ENCODE measurements around the gene EFNA5.

DNA sequence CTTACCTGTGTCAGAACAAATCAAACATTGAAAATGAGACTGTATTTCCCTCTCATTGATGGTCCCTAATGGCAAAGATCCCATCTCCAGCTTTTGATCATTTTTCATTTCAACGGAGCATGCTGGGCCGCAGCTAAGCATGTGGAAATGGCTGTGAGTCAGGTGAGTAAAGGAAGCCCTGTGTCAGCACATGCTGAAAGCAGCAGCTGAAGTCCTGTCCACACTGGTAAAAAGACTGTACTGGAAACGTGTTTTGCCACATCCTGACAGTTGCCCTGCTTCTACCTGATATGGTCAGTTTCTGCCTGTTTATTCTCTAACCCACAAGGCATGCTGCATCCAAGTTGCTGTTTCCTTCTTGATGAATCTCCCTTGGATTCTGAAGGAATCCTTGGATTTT lies 330.1 kb downstream of the EFNA5 start:
- TF ChIP-seq, protein P1, sequence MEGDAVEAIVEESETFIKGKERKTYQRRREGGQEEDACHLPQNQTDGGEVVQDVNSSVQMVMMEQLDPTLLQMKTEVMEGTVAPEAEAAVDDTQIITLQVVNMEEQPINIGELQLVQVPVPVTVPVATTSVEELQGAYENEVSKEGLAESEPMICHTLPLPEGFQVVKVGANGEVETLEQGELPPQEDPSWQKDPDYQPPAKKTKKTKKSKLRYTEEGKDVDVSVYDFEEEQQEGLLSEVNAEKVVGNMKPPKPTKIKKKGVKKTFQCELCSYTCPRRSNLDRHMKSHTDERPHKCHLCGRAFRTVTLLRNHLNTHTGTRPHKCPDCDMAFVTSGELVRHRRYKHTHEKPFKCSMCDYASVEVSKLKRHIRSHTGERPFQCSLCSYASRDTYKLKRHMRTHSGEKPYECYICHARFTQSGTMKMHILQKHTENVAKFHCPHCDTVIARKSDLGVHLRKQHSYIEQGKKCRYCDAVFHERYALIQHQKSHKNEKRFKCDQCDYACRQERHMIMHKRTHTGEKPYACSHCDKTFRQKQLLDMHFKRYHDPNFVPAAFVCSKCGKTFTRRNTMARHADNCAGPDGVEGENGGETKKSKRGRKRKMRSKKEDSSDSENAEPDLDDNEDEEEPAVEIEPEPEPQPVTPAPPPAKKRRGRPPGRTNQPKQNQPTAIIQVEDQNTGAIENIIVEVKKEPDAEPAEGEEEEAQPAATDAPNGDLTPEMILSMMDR (IDR thresholded peaks at IDR 0.05; ENCODE audit: low read depth, low read length): no peak
- TF ChIP-seq POLR2A (IDR thresholded peaks at IDR 0.05; ENCODE audit: extremely low read depth, insufficient read length): no peak
- TF ChIP-seq, protein P2, sequence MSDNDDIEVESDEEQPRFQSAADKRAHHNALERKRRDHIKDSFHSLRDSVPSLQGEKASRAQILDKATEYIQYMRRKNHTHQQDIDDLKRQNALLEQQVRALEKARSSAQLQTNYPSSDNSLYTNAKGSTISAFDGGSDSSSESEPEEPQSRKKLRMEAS (IDR thresholded peaks at IDR 0.05; ENCODE audit: low read depth, low read length): no peak
- TF ChIP-seq MYC (IDR thresholded peaks at IDR 0.05; ENCODE audit: low read depth, low read length): no peak

Measured in NB4 (cell line).